Ascending aorta (tissue), 2 donors: ENCODE measurements around the gene CD180. TPM values are rescaled to one million over a fixed set of nuclear protein-coding genes. Genes with fewer than 3 reads are reported as not detected.

Experiments
- DNase-seq, 2 donors: peaks; one replicate each; pipeline ENCODE4 v3.0.0-alpha.2; 2019; ENCODE audit warnings: low spot score in 2 of 2
- H3K27ac ChIP-seq, 2 donors: fragments of 200-600 bp; sonication (generic); one replicate each; pipeline ENCODE4 v1.5.1; 2016 to 2017; ENCODE audit warnings: mild to moderate bottlenecking in 1 of 2
- H3K27me3 ChIP-seq: fragments of 200-600 bp; sonication (generic); one replicate; pipeline ENCODE4 v1.5.1; 2017
- H3K36me3 ChIP-seq, 2 donors: fragments of 200-600 bp; sonication (generic); one replicate each; pipeline ENCODE4 v1.5.1; 2016
- H3K4me1 ChIP-seq, 2 donors: fragments of 200-600 bp; sonication (generic); one replicate each; pipeline ENCODE4 v1.5.1; 2016 to 2017; ENCODE audit warnings: mild to moderate bottlenecking in 1 of 2
- H3K4me3 ChIP-seq, 2 donors: fragments of 200-600 bp; sonication (generic); one replicate each; pipeline ENCODE4 v1.5.1; 2016 to 2017; ENCODE audit warnings: mild to moderate bottlenecking in 1 of 2
- H3K9me3 ChIP-seq, 2 donors: fragments of 200-600 bp; sonication (generic); one replicate each; pipeline ENCODE4 v1.5.1; 2016
- intact Hi-C: fragments of 100-400 bp; cut with DNase I; formaldehyde crosslinking; loops from one replicate; pipeline ENCODE4 v1.15.1; 2023
- total RNA-seq: library from RNA; depleted of rRNA; stranded (reverse); fragments of >200 nt; gene quantifications from one replicate; pipeline ENCODE4 v1.1.0, GENCODE V29; 2016
- TF ChIP-seq, protein P1 (sequence below), 3 experiments: fragments of 200-600 bp in 2 of 3; fragments of 450-650 bp in 1 of 3; sonication (generic) in 2 of 3; IDR thresholded peaks; one replicate each; pipeline ENCODE4 v1.5.1; 2016 to 2019; ENCODE audit warnings: antibody characterized with exemption in 3 of 3, mild to moderate bottlenecking in 1 of 3, moderate library complexity in 1 of 3

Gene CD180
- total RNA-seq, 1 donor from 2014 or later = 2.3 TPM

- DNase-seq = no peak
- intact Hi-C loops = no loop called here
Measured at GRCh38 chr5:67211926-67212325, 15.3 kb upstream of the CD180 start.

DNA sequence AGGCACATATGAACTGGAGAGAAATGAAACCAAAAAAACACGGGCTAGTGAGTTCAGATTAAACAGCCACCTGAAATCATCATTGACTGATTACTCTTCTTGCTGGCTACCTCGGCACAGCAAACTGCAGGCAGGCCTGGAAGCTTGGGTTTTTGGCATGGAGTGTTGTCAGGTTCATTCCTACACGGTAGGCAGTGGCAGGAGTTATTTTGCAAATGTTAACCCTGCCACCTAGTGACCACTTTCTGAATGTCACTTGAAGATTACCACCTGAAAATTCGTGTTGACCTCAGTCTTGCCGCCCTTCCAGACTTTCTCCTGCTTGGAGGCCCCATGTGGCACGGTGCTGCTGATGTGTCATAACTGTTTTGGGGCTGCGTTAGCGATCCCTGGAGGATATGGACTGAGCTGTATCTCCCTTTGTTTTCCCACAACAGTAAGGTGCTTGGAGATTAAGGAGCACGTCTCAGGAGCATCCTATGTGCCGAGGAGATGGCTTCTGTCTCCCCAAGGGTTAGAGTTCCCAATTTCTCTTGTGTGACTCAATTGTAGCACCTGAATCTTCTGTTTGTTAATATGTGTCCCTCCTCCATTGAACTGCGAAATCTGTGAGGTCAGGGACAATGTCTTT lies 12.7 kb upstream of the CD180 start:
- peaks cover 0 to 2% of the 10 kb centered on the region in 2 donors for H3K4me1 ChIP-seq
- H3K36me3 ChIP-seq = no peaks in the 10 kb centered on the region
- peak in 1 of 2 donors; percentile 81 for DNase-seq
- intact Hi-C loops = loop anchor here (1.0 to 2.0 kb wide), 4 partner anchors 26 to 394 kb away; no protein-coding TSS in a partner anchor
- H3K9me3 ChIP-seq = no peaks in the 10 kb centered on the region
- H3K4me3 ChIP-seq = no peak overlapping the region
- TF ChIP-seq, protein P1, sequence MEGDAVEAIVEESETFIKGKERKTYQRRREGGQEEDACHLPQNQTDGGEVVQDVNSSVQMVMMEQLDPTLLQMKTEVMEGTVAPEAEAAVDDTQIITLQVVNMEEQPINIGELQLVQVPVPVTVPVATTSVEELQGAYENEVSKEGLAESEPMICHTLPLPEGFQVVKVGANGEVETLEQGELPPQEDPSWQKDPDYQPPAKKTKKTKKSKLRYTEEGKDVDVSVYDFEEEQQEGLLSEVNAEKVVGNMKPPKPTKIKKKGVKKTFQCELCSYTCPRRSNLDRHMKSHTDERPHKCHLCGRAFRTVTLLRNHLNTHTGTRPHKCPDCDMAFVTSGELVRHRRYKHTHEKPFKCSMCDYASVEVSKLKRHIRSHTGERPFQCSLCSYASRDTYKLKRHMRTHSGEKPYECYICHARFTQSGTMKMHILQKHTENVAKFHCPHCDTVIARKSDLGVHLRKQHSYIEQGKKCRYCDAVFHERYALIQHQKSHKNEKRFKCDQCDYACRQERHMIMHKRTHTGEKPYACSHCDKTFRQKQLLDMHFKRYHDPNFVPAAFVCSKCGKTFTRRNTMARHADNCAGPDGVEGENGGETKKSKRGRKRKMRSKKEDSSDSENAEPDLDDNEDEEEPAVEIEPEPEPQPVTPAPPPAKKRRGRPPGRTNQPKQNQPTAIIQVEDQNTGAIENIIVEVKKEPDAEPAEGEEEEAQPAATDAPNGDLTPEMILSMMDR (IDR thresholded peaks at IDR 0.05) = peak; percentile 62 to 83 (median 79)
- no peaks in the 10 kb centered on the region for H3K27me3 ChIP-seq
- no peak overlapping the region for H3K27ac ChIP-seq

More at GRCh38 chr5:67211926-67212325, 15.3 kb upstream of the CD180 start:
- H3K9me3 ChIP-seq = no peaks in the 10 kb centered on the region
- TF ChIP-seq, protein P1 (IDR thresholded peaks at IDR 0.05) = no peak
- H3K4me1 ChIP-seq = peaks cover 3 to 18% of the 10 kb centered on the region in 2 donors
- H3K36me3 ChIP-seq = no peaks in the 10 kb centered on the region
- no peak overlapping the region for H3K27ac ChIP-seq
- no peak overlapping the region for H3K4me3 ChIP-seq
- no peaks in the 10 kb centered on the region for H3K27me3 ChIP-seq

DNA sequence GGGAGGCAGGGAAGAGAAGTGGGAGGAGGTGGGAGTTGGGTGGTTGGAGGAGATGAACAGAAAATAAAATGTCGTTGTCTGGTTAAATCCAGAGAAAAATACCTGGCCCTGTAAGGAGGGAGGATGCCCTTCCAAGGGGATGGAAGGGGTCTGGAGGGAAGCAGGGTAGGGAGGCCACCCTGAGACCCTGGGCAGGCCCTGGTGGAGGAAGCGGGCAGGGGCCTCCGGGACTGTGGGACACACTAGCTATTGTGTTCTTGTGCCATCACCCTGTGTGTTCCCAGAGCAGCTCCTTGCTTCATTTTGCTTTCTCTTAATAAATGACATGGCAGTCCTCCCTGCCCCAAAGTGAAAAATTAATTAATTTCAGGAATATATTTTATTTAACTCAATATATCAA lies 11.8 kb upstream of the CD180 start:
- Histone ChIP-seq H3K27me3 (no peaks in the 10 kb centered on the region), H3K36me3 (no peaks in the 10 kb centered on the region), H3K27ac (no peak overlapping the region), H3K4me1 (peaks cover 0 to 5% of the 10 kb centered on the region in 2 donors), H3K4me3 (no peak overlapping the region), H3K9me3 (no peaks in the 10 kb centered on the region)
- DNase-seq = no peak
- intact Hi-C loops = loop anchor here (2.0 kb wide), 2 partner anchors 26 to 394 kb away; no protein-coding TSS in a partner anchor
- TF ChIP-seq, protein P1 (IDR thresholded peaks at IDR 0.05) = no peak

DNA sequence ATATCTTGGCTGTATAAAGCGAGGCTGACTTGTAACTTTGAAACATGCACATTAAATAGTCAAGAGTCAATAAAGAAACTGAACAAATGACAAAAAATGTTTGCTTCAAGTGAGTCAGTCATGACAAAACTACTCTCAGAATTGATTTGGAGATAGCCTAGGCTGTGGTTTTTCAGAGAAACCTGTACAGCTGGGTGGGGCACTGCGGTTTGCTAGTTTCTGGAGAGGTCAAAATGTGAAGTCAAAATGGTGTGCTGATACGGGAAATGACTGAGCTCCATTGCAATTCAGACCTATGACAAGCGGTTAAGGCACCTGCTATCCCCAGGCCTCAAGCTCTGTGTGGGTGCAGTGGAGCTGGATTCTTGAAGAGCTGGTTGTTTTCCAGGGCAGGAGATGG lies 10.3 kb upstream of the CD180 start:
- Histone ChIP-seq H3K4me1 (peaks cover 0 to 7% of the 10 kb centered on the region in 2 donors), H3K27ac (no peak overlapping the region), H3K36me3 (no peaks in the 10 kb centered on the region), H3K27me3 (no peaks in the 10 kb centered on the region), H3K4me3 (no peak overlapping the region), H3K9me3 (no peaks in the 10 kb centered on the region)
- intact Hi-C loops = no loop called here
- DNase-seq = no peak
- TF ChIP-seq, protein P1 (IDR thresholded peaks at IDR 0.05) = no peak

- Histone ChIP-seq H3K9me3 (no peaks in the 10 kb centered on the region), H3K4me1 (peaks cover 0 to 7% of the 10 kb centered on the region in 2 donors), H3K27ac (no peak overlapping the region), H3K36me3 (no peaks in the 10 kb centered on the region), H3K27me3 (no peaks in the 10 kb centered on the region), H3K4me3 (no peak overlapping the region)
- TF ChIP-seq, protein P1 (IDR thresholded peaks at IDR 0.05) = no peak
- no peak for DNase-seq
- intact Hi-C loops = no loop called here
Measured at GRCh38 chr5:67206461-67206860, 9.9 kb upstream of the CD180 start.
